ENCODE results near the gene DERL2.

- TF ChIP-seq CTCF (IDR thresholded peaks at IDR 0.05; ENCODE audit: poor library complexity) (no peak), EZH2 (IDR thresholded peaks at IDR 0.05; ENCODE audit: borderline replicate concordance) (no peak), EZH2phosphoT487 (IDR thresholded peaks at IDR 0.05; ENCODE audit: low read depth, severe bottlenecking, unreplicated experiment) (no peak)
Observed at GRCh38 chr17:5443728-5444127, 42.2 kb downstream of the DERL2 start.
